Stimulated activated CD4-positive, alpha-beta T cell treated with anti-CD3 and anti-CD28 coated beads, Interleukin-2, amount 100 ng/mL, for 4 hours (primary cell): Measurements from ENCODE around the gene IGF1R.

Source experiments
- DNase-seq: peaks from one replicate; pipeline ENCODE4 v3.0.0-alpha.2; 2020; ENCODE audit warnings: low read depth

Gene IGF1R

DNA sequence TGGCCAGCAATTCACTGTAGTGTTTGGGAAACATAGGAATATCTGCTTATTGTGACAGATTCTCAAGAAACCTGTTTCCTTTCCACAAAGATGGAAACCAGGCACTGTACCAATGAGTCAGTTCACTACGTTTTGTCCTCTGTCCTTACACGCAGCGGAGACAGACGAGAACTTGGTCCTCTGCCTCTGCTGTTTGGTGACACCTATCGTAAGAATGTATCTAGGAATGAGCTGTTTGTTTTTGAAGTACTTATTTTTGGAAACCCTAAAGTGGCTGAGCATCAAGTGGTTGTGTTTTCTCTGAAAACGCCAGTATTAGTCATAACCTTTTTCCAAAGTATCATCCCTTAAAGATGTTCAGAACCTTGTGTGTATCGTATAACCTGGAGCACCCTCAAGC is 266.3 kb downstream of the IGF1R start:
- no peak for DNase-seq

- no peak for DNase-seq
These were observed 268.5 kb downstream of the IGF1R start for GRCh38 chr15:98916826-98917225.

GRCh38 chr15:98917417-98917816 is 269.1 kb downstream of the IGF1R start:
- no peak for DNase-seq

DNA sequence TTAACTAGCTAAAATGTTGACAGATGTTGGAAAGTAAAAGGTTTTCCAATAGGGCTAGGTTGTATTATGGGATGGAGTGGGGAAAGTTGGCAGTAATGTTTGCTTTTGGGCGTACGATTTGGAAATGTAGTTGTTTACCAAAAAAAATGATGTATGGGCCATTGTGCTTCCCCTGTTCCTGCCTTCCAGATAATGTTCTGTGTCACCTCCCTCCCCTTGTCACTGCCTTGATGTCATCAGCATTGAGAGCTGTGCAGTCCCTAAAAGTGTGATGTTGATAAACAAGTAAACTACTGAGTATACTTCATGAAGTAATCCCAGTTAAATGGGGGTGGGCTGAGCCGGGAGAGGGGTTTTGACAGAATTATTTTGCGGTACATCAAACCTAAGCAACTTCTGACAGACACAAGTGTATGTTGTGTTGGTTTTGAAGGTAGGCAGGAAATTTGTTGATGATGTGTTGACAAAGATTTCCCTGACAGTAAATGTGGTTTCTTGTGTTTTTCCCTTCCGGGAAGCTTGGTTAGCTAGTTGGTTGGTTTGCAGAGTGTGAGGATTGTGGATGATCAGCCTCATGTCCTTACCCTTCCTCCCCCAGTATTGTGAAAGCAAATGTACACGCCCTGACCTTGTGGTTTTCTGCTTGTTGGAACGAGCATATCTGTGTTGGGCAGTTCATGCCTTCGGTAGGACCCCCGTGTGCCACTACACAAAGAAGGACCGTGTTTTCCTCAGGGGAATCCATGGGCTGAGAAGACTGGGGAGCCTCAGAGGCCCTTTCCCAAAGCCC is 271.9 kb downstream of the IGF1R start:
- no peak for DNase-seq

- DNase-seq, result no peak
These were observed 274.8 kb downstream of the IGF1R start for GRCh38 chr15:98923171-98923570.

- no peak for DNase-seq
These were observed 275.2 kb downstream of the IGF1R start for GRCh38 chr15:98923579-98923978.

DNA sequence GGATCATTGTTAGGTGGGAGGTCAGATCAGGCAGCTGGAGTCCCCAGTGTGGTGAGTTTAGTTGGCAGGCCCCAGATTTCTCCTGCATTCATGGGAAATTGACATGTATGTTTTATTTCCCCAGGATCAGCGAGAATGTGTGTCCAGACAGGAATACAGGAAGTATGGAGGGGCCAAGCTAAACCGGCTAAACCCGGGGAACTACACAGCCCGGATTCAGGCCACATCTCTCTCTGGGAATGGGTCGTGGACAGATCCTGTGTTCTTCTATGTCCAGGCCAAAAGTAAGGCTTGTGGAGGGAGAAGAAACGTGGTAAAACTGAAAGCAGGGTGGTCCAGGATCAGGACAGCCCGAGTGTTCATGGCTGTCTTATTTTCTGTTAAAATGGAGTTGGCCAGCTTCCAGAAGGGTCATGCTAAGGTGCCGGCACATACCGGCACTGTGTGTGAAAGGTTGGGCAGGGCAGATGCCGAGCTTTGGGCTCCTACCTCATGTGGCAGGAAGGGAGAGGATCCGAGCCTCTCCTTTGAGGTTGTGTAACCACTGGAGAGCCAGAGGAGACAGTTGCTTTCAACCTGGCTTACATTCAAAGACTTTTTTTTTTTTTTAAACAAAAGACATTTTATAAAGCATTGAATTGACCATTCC is 276.2 kb downstream of the IGF1R start:
- no peak for DNase-seq

GRCh38 chr15:98926236-98926635 is 277.9 kb downstream of the IGF1R start:
- no peak for DNase-seq

GRCh38 chr15:98927022-98927421 is 278.7 kb downstream of the IGF1R start:
- DNase-seq, result no peak

DNA sequence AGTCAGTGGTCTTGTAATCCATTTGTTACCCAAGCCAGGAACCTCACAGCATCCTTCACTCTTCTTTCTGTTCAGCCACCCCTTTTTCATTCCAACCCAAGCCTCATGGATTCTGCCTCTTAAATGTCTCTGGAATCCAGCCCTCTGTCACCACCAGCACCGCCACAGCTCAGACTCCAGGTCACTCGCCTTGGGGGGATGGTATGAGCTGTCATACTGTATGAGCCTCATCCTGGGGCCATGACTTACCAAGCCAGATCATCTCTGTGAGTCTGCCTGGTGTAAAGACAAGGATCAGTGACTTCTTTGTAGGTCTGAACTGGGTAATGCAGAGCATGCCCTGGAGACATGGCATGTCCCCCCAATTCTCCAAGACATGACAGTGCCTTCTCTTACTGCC is 279.7 kb downstream of the IGF1R start:
- no peak for DNase-seq

GRCh38 chr15:98930576-98930975 is 282.2 kb downstream of the IGF1R start:
- DNase-seq, result no peak

- no peak for DNase-seq
These were observed 282.7 kb downstream of the IGF1R start for GRCh38 chr15:98931004-98931403.

DNA sequence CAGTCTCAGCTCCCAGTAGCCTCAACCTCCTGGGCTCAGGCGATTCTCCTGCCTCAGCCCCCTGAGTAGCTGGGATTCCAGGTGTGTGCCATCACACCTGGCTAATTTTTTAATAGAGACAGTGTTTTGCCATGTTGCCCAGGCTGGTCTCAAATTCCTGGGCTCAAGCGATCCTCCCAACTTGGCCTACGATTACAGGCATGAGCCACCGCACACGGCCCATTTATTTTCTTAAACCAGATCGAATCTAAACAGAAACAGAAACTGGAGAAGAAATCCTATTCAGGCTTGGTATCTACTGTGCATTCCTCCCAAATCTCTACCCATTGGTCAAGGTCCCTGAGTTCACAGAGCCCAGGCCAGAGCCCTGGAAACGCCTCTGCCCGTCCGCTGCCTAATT is 285.1 kb downstream of the IGF1R start:
- no peak for DNase-seq

- DNase-seq, result no peak
These were observed 287.4 kb downstream of the IGF1R start for GRCh38 chr15:98935736-98936135.

GRCh38 chr15:98937413-98938104 is 289.2 kb downstream of the IGF1R start:
- no peak for DNase-seq

- no peak for DNase-seq
These were observed 289.7 kb downstream of the IGF1R start for GRCh38 chr15:98938105-98938417.

DNA sequence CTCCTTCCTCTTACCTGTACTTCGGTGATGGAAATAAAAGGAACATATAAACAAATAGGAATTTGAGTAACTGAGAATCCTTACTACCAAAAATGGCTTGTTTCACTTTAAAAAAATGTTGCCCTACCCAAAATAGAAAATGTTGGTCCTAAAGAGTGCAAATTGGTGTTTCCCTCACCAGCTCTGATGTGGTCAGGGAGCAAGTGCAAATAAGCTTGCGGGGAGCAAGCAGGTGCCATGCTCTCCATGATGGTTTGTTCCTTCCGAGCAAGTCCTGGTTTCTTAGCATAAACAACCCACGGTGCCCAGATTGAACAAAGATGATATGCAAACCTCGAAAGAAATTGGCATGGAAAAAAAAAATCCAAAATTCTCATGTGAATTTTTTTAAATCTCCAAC is 290.5 kb downstream of the IGF1R start:
- DNase-seq, result no peak

DNA sequence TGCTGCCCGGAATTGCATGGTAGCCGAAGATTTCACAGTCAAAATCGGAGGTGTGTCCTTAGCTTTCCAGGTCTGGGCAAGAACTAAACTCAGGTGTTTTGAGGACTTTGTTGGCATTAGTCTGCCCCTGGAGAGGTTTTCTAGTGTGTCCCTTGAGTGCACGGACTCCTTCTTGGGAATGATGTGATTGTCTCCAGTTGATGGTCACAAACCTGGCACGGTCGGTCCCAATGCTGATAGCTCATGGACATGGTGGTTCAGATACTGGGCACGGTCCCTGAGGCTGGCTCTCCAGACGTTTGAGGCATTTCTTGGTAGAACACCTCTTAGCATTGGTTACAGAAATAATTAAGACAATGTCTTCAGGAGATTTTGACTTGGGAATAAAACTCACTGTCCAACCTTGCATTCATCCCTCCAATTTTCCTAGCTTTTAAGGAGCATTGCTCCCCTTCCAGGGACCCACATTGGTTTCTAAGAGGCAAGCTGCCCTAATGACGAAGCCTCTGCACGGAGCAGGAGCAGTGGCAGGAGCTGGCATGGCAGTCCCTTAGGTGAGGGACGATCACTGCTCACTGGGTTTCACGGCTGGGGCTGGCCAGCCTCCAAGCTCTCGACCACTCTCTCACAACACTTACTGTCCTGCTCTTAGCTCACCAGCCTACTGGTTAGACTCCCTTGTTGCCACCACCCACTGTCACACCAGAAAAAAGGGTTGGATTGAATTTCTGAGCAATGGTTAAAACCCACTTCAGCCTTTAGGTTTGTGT is 291.2 kb downstream of the IGF1R start:
- DNase-seq, result no peak

DNA sequence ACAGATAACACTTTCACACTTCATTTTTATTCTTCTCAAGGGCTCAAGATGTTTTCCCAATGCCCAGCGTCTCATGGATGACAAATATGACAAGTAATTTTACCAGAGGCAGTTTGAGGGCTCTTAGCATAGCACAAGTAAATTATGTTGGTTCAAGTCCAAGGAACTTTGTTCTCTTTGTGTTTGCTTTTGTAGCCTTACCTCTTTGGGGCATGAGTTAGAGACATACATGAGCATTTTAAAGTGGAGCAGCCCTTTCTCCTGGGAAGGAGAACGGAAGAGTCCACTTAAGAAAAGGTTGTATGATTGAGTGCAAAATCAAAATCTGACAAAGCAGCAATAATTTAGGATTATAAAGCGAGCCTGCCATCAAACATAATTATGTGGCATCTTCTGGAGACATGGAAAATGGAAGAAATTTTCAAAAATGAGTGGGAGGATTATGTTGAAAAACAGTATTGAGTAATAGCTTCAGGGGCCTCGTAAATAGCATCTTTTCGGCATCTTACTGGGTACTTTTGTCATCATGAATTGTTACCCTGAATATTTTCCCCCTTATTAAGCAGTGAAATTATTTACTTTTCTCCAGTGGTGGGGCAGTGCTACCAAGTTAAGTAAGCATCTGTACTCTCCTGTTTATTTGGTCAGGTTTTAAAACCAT is 293.4 kb downstream of the IGF1R start:
- no peak for DNase-seq

- DNase-seq, result no peak
These were observed 294.1 kb downstream of the IGF1R start for GRCh38 chr15:98942431-98942830.

DNA sequence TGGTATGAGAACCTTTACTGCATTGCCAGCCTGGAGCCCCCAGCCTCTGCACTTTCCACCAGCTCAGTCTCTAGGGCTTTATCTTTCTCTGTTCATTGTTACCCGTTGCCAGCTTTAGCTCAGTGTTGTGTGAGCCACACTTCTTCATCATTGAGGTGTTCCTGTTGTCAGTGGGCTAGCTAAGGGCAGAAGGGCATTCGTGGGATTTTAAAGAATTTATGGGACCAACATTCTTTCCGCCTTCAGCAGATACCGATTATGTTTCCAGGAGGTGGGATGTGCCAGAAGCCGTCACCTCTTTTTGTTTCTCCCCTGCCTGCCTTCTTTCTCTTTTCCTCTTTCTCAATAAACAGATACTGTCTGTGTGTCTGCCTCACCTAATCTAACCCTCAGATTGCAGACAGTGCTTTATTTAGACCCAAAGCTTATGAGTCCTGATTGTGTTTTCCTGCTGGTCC is 294.7 kb downstream of the IGF1R start:
- no peak for DNase-seq

GRCh38 chr15:98943601-98944151 is 295.3 kb downstream of the IGF1R start:
- no peak for DNase-seq
